Posterior vena cava (tissue), 2 donors: ENCODE results near the gene GULP1. TPM values are rescaled to one million over a fixed set of nuclear protein-coding genes. Genes with fewer than 3 reads are reported as not detected.
"Not testable (repeated sequence)": the region's sequence is repeated elsewhere in the genome, so short reads cannot be mapped to it uniquely, and the experiment has no call there.

Experiments used
- DNase-seq: peaks from one replicate; pipeline ENCODE4 v3.0.0-alpha.2; 2020; ENCODE audit warnings: low spot score
- intact Hi-C, 2 donors: fragments of 100-400 bp; cut with DNase I; formaldehyde crosslinking; loops; one replicate each; pipeline versions ENCODE4 v1.14.1 to v1.14.2; 2022 to 2023
- total RNA-seq, 2 donors: library from RNA; stranded (reverse); fragmentation: NEBNext Ultra II Directional; extraction: Animal tissue kit (Norgen Biotek cat#: 25700); gene quantifications; one replicate each; pipeline ENCODE4 v1.2.1, GENCODE V29; 2021
- donor health status: DM: yes; HTN: yes; CAD: no.
- donor health status: DM: yes; HTN: yes; CAD: no.

Gene GULP1
- total RNA-seq, 2 donors from 2014 or later = 25.9 to 63.2 TPM

GRCh38 chr2:188605609-188606584 lies 314.2 kb downstream of the GULP1 start:
- intact Hi-C loops = not testable (repeated sequence)
- DNase-seq = peak; percentile 34

GRCh38 chr2:188606596-188606995 lies 314.9 kb downstream of the GULP1 start:
- DNase-seq, intact Hi-C loops: not testable (repeated sequence)

- intact Hi-C loops = no loop called here
- DNase-seq = no peak
These were observed 315.8 kb downstream of the GULP1 start for GRCh38 chr2:188607501-188607900.

GRCh38 chr2:188609321-188610049 lies 317.8 kb downstream of the GULP1 start:
- intact Hi-C loops = no loop called here

GRCh38 chr2:188610050-188610444 lies 318.4 kb downstream of the GULP1 start:
- intact Hi-C loops = no loop called here
- DNase-seq = no peak

More at GRCh38 chr2:188609321-188610049, 317.8 kb downstream of the GULP1 start:
- DNase-seq = no peak

GRCh38 chr2:188610827-188611226 lies 319.2 kb downstream of the GULP1 start:
- intact Hi-C loops = no loop called here

GRCh38 chr2:188619146-188619545 lies 327.5 kb downstream of the GULP1 start:
- no peak for DNase-seq
- intact Hi-C loops = no loop called here

More at GRCh38 chr2:188610827-188611226, 319.2 kb downstream of the GULP1 start:
- no peak for DNase-seq

GRCh38 chr2:188620916-188621315 lies 329.2 kb downstream of the GULP1 start:
- intact Hi-C loops = no loop called here
- DNase-seq = no peak

- intact Hi-C loops = no loop called here
- no peak for DNase-seq
These were observed 331.1 kb downstream of the GULP1 start for GRCh38 chr2:188622601-188623260.

- DNase-seq = no peak
These were observed 332.4 kb downstream of the GULP1 start for GRCh38 chr2:188623995-188624643.

GRCh38 chr2:188627471-188627870 lies 335.8 kb downstream of the GULP1 start:
- intact Hi-C loops = no loop called here
- DNase-seq = no peak

More at GRCh38 chr2:188623995-188624643, 332.4 kb downstream of the GULP1 start:
- intact Hi-C loops = no loop called here

GRCh38 chr2:188628989-188629752 lies 337.5 kb downstream of the GULP1 start:
- intact Hi-C loops = no loop called here
- no peak for DNase-seq

GRCh38 chr2:188629753-188630527 lies 338.3 kb downstream of the GULP1 start:
- intact Hi-C loops = no loop called here
- no peak for DNase-seq

- intact Hi-C loops = no loop called here
- no peak for DNase-seq
These were observed 339.5 kb downstream of the GULP1 start for GRCh38 chr2:188631037-188631809.

- DNase-seq = no peak
- intact Hi-C loops = no loop called here
These were observed 343.0 kb downstream of the GULP1 start for GRCh38 chr2:188634656-188635055.
